ENCODE data around the gene TXNRD2.
"Not testable (repeated sequence)": the region's sequence is repeated elsewhere in the genome, so short reads cannot be mapped to it uniquely, and the experiment has no call there.

TXNRD2 gene

DNA sequence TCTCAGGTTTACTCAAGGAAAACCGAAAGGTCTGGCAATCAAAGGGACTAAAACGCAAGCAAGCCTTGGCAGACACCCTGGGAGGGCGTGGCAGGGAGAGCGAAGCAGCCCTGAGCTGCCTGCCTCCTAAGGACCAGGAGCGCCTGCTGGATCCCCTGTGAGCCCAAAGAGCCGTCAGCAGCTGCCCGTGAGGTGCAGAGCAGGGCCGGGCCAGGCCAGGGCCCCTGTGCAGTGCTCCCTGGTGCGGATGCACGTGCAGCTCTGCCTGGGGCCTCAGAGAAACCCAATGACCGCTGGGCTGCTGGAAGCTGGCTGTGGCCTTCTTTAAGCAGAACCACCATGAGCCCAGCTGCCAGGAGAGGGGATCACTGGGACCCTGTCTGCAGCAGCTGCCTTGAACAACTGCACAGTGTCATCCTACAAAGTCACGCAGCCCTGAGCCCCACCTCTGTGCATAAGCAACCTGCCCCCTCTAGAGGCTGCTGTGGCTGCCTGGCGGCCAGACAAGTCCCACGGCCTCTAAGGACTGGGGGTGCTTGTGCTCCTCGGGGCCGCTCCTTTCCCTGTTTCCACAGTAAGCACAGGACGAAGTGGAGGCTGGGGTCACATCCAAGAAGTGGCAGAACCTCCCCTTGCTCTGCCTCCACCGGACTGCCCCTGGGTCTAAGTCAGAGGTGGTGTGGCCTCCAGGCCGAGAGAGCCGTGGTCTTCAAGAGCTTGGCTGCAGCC lies 29.2 kb downstream of the TXNRD2 start:
- H3K4me3 ChIP-seq (ENCODE audit: low read depth, low read length), result no peak overlapping the region
- no peak for DNase-seq (ENCODE audit: low read depth)

DNA sequence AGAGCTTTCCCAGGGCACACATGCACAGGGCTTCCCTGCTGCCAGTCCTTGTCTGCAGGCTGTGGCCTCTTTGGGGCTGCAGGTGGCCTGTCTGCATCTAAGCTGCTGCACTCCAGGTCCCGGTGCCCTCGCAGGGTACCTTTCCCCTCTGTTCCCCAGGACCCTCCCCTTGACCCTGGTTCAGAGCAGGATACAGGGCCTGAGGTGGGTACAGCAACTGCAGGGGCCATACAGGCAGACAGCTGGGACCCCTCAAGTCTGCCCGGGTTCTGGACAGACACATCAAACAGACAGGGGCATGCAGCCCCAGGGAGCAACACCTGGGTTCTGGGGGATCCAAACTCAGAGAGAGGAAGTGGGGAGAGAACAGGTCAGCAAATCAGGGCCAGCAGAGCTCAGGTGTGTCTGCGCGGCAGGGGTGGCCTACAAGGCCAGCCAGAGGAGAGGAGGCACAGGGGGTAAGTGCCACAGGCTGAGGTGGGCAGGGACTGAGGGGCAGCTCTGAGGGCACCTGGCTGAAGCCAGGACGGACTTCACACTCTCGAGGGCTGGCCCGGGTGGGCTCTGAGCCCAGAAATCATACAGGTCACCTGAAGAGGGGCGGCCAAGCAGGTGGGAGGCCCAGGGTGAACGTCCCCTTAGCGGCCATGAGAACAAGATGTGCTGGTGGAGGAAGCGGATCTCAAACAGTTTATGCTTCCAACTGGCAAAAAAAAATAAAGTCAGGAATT lies 29.9 kb downstream of the TXNRD2 start:
- H3K4me3 ChIP-seq (ENCODE audit: low read depth, low read length), result no peak overlapping the region

DNA sequence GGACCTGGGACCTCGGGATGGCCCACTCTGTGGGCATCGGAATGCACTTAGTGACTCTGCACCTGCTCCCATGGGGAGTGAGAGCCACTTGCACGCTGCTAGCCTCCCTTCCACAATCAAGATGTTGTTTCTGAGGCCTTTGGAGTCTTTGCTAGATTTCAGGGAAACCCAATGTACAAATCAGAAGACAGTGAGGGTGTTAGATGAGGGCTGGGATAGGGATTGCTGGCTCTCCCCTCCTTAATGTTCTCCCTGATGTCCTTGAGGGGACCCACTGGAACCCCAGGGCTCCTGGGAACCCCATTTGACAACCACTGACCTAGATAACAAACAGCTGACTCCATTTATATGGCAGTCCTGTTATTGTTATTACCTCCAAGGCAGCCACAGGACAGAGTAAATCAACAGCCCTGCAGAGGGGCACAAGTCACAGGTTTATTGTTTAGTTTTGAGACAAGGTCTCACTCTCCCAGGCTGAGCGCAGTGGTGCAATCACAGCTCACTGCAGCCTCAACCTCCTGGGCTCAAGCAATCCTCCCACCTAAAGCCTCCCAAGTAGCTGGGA lies 31.4 kb downstream of the TXNRD2 start:
- no peak overlapping the region for H3K4me3 ChIP-seq (ENCODE audit: low read depth, low read length)
- no peak for DNase-seq (ENCODE audit: low read depth)

More for the DNA sequence above, 29.9 kb downstream of the TXNRD2 start:
- no peak for DNase-seq (ENCODE audit: low read depth)

DNA sequence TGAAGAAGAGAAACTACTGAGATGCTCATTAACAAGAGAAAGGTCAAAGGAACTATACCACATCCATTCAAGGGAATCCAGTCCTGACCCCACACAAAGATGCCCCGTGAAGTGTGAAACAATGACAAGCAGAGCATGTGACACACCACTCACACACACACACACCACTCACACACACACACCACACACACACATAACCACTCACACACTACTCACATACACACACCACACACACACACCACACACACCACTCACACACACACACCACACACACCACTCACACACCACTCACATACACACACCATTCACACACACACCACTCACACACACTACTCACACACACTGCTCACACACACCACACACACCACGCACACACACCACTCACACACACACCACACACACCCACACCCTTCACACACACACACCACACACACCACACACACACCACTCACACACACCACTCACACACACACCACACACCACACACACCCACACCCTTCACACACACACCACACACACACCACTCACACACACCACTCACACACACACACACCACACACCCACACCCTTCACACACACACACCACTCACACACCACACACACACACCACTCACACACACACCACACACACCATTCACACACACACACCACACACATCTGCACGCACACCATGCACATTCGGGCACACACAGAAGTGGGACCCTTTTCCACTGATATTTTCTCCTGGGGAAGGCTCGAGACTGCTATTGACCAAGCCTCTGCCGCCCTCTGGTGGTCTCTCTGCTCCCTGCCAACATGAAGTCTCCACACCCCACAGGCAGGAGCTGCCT lies 32.1 kb downstream of the TXNRD2 start:
- no peak for DNase-seq (ENCODE audit: low read depth)
- H3K4me3 ChIP-seq (ENCODE audit: low read depth, low read length), result no peak overlapping the region

DNA sequence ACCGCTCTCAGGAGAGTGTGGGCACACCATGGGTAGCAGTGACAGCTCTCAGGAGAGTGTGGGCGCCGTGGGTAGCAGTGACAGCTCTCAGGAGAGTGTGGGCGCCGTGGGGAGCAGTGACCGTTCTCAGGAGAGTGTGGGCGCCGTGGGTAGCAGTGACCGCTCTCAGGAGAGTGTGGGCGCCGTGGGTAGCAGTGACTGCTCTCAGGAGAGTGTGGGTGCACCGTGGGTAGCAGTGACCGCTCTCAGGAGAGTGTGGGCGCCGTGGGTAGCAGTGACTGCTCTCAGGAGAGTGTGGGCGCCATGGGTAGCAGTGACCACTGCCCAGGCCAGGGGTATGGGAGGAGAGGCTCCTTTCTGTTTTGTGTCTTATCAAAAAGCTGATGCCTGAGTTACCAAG lies 33.7 kb downstream of the TXNRD2 start:
- not testable (repeated sequence) for DNase-seq (ENCODE audit: low read depth); H3K4me3 ChIP-seq (ENCODE audit: low read depth, low read length)

DNA sequence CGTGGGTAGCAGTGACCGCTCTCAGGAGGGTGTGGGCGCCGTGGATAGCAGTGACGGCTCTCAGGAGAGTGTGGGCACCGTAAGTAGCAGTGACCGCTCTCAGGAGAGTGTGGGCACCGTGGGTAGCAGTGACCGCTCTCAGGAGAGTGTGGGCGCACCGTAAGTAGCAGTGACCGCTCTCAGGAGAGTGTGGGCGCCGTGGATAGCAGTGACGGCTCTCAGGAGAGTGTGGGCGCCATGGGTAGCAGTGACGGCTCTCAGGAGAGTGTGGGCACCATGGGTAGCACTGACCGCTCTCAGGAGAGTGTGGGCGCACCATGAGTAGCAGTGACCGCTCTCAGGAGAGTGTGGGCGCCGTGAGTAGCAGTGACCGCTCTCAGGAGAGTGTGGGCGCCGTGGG lies 34.8 kb downstream of the TXNRD2 start:
- H3K4me3 ChIP-seq (ENCODE audit: low read depth, low read length); DNase-seq (ENCODE audit: low read depth): not testable (repeated sequence)

DNA sequence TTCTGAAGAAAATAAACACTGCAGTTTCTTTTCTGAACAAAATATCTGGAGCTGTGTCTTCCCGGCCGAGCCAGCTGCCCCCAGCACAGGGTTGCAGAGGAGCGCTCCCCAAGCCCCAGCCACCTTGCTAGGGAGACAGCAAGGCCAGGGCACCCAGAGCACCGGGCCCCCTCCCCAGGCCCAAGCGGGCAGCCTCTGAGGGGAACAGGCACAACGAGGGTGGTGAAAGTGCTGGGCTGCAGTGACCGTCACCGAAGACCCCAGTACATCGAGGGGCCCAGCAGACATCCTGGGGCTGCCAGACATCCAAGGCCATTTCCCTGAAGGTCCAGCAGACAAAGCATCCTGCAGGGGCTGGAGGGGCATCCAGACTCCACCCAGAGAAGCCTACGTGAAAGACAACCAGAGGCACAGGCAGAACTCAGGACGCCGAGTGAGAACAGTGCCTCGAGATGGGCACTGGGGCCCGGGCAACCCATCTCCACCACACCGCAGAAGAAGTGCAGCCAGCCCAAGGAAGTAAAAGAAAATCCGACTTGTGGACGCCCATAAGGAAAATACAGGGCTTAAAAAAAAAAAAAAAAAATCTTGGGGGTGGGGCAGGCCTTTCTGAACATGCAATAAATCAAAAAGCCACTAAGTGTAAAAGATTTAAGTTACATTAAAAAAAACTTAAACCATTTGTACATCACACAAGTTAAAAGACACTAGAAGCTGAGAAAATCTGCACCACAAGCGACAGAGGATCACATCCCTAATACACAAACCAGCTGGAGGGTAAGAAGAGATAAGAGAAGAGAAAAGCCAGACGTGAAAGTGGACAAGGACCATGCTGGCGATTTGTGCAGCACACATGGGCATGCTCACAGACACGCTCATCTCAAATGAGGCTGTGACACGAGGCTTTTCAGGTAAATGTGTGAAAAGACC lies 36.0 kb downstream of the TXNRD2 start:
- DNase-seq (ENCODE audit: low read depth), result no peak
- H3K4me3 ChIP-seq (ENCODE audit: low read depth, low read length), result no peak overlapping the region

DNA sequence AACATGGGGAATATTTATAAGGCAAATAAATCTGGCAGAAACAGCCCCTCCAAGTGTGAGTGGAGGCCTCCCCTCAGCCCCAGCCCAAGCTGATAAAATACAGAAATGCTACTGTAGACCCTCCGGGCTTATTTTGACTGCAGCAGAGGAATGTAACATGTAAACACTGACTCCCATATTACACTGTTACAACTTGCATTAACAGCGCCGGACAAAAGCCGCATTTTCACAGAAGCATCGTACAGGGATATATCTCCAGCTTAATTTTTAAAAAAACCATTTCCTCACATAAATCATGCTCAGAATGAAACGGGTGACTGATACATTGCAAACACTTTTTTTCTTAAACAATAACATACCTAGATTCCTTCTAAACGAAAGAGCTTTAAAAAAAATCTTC lies 36.7 kb downstream of the TXNRD2 start:
- DNase-seq (ENCODE audit: low read depth), result no peak
- no peak overlapping the region for H3K4me3 ChIP-seq (ENCODE audit: low read depth, low read length)

DNA sequence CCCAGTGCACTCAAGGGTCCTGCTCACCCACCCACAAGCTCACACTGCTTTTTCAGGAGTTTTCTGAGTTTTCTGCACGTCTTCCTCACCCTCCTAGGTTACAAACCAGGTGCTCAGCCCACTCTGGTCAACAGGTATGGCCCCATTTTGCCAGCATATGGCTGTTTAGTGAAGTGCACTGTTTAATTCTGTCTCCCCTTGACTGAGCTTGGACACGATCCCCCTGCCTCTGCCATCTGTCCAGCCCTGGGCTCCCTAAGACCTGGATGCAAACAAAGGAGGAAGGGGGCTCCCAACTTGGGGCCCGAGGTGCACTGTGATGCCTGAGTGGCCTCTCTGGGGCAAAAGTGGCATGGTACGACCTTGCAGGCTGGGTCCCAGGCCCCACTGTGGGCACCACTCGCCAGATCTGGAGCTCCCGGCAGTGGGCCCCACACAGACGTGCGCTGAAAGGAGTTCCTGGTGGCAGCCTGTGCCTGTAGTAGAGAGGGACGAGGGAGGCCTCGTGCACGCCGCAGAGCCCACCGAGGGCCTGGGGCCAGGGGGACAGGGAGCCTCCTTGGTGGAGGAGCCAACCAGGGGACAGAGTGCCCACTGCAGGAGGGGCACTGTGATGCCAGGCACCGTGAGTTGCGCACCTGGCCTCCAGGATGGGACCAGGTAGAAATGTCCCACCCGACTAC lies 37.3 kb downstream of the TXNRD2 start:
- H3K4me3 ChIP-seq (ENCODE audit: low read depth, low read length), result no peak overlapping the region

DNA sequence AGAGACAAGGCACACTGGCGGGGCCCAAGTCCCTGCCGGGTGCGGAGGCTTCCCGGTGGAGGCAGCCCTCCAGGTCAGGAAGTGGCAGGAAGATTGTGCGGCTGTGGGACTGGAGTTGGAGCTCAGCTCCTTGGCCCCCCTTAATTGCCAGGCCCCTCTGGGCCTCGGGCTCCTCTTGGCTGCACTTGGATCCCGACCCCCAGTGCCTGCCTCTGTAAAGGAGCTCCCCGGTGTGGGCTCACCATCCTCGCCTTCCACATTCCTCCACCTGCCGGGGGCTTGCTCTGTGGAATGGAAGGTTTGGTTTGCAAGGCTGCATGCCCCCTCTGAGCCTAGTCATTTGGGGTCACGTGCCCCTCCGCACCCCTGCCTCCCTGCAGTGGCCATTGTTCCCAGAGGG lies 38.1 kb downstream of the TXNRD2 start:
- H3K4me3 ChIP-seq (ENCODE audit: low read depth, low read length), result no peak overlapping the region
- DNase-seq (ENCODE audit: low read depth), result no peak

More for the DNA sequence above, 37.3 kb downstream of the TXNRD2 start:
- DNase-seq (ENCODE audit: low read depth), result no peak

DNA sequence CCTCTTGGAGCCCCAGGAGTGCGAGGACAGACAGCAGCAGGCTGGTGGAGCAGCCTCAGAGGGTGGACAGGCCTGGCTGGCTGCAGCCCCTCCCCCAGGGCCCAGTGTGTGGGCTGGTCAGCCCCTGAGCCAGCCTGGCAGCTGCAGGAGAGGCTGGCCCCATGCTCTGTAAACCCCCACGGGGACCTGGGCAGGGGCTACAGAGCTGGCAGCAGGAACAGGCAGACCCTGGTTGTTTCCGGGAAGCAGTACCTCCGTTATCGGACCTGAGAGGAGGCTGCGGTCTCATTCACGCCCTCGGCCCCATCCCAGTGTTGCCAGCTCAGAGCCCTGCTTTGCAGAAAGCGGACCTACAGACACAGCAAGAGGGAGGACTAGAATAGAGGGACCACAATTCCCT lies 38.6 kb downstream of the TXNRD2 start:
- DNase-seq (ENCODE audit: low read depth), result no peak
- no peak overlapping the region for H3K4me3 ChIP-seq (ENCODE audit: low read depth, low read length)

DNA sequence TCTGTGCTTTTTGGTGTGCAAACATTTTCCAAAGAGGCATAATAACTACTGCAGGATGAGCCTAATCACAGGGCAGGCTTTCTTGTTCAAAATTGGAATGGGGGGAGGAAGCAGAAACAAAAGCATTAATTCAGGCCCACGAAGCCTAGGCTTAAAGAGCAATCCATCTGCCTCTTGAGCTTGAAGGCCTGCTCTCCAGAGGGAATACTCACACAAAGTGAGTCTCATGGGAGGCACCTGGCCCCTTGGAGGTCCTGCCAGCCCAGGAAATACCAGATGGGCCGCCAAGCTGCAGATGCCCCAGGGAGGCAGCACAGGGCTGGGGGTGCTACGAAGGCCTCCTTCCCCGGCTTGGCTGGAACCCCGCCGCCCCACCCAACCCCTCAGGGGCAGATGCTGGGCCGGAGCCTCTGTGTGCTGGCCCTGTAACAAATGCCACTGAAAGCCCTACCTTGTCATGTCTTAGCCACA lies 39.3 kb downstream of the TXNRD2 start:
- DNase-seq (ENCODE audit: low read depth), result no peak

DNA sequence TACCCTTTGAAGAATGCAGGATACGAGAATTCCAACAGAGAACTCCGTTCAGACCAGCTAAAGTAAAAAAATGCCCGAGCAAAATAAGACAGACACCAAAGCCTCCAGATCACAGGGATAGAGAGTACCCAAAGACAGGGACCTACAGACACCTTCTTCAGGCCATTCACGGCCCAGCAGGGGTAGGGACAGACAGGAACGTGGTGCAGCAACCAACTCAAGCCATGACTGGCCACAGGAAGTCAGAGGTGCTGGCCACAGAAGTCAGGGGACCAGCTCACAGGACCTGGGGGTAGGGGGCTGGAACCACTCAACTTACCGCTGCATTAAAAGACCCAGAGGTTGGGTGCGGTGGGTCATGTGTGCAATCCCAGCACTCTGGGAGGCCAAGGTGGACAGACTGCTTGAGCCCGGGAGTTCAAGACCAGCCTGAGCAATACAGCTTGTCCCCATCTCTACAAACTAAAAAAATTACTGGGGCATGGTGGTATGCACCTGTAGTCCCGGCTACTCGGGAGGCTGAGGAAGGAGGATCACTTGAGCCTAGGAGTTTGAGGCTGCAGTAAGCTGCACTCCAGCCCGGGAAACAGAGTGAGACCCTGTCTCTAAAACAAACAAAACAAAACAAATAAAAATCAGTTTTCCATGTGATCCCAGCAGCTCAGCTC lies 39.9 kb downstream of the TXNRD2 start:
- DNase-seq (ENCODE audit: low read depth), result no peak
- no peak overlapping the region for H3K4me3 ChIP-seq (ENCODE audit: low read depth, low read length)

More for the DNA sequence above, 39.3 kb downstream of the TXNRD2 start:
- H3K4me3 ChIP-seq (ENCODE audit: low read depth, low read length), result no peak overlapping the region

DNA sequence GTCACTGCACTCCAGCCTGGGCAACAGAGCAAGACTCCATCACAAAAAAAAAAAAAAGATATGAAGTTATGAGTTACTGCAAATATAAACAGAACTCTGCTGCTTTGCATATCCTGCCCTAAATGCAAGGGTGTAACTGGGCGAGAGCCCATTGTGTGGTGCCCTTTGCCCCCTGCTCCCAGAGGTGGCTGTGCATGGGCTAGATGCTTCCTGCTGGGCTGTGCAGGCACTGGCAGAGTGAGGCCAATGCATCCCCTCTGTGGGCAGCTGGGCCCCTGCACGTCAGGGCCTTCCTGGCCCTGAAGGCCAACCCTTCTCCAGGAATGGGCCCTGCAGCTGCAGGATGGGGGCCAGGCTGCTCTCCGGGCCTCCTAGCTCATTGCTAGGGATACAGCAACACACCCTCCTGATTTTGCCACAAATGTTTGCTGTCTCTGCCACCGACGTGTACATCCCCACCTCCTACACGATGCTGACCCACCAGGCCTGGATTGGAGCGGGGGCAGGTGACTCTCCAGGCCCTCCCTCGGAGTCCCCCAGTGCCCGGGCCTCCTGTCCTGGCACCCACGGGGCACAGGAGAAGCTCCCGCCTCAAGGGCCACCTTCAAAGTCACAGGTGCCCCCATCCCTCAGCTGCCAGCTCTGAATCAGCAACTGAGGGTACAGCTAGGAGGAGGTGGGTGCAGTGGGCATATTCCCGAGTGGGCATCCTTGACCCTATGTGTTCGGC lies 40.7 kb downstream of the TXNRD2 start:
- DNase-seq (ENCODE audit: low read depth), result no peak
- no peak overlapping the region for H3K4me3 ChIP-seq (ENCODE audit: low read depth, low read length)

DNA sequence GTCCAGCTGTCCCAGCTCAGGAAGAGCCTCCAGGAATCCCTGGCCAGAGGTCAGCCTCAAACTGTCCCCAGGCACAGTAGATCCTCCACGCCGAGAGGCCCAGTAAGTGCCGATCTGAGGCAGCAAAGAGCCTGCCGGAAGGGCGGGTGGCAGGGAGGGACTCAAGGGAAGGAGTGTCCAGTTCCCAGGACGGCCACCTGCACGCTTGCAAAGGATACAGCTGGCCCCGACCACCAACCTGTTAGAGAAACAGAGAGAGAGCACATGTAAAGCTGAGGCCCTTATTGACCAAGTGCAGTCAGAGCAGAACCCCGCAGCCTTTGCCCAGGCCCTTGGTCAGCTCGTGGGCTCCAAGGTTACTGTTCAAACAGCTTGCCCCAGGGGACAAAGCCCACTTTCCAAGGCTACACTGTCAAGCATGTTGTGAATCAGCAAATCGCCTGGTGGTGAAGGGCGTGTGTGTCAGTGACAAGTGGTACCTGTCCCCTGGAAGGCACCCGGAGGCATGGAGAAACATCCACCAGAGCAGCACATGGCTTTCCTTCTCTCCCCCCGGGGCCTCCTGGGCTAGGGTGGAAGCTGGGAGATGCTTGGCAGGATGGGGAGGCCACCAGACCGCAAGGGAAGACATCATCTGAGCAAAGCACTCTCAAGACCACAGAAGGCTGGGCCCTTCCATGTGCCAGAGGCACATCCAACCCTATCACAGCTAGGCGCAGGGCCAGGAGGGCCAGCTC lies 42.6 kb downstream of the TXNRD2 start:
- no peak overlapping the region for H3K4me3 ChIP-seq (ENCODE audit: low read depth, low read length)
- DNase-seq (ENCODE audit: low read depth), result no peak

DNA sequence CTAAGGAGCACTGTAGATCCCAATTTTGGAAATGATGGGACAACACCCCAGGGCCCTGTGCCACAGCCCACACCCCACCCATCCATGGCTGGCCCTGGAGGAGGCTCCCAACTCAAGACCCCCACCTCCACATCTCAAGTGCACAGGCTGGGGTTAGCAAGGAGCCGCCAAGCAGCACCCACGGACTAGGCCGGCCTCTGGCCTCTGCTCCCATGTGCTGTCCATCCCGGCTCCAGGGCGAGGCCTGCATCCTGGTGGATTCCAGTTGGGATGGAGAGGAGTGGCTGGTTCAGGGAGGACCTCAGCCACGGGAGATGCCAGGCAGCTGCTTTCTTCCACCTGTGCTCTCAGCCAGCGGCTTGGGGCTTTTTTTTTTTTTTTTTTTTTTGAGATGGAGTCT lies 43.5 kb downstream of the TXNRD2 start:
- no peak for DNase-seq (ENCODE audit: low read depth)
- H3K4me3 ChIP-seq (ENCODE audit: low read depth, low read length), result no peak overlapping the region

Measured in skeletal muscle cell (primary cell).